ENCODE results near the gene MYH6. TPM values are rescaled to one million over a fixed set of nuclear protein-coding genes. Genes with fewer than 3 reads are reported as not detected.

MYH6 gene
- total RNA-seq, 2 donors from 2014 or later = 0.26 to 1.6 TPM

DNA sequence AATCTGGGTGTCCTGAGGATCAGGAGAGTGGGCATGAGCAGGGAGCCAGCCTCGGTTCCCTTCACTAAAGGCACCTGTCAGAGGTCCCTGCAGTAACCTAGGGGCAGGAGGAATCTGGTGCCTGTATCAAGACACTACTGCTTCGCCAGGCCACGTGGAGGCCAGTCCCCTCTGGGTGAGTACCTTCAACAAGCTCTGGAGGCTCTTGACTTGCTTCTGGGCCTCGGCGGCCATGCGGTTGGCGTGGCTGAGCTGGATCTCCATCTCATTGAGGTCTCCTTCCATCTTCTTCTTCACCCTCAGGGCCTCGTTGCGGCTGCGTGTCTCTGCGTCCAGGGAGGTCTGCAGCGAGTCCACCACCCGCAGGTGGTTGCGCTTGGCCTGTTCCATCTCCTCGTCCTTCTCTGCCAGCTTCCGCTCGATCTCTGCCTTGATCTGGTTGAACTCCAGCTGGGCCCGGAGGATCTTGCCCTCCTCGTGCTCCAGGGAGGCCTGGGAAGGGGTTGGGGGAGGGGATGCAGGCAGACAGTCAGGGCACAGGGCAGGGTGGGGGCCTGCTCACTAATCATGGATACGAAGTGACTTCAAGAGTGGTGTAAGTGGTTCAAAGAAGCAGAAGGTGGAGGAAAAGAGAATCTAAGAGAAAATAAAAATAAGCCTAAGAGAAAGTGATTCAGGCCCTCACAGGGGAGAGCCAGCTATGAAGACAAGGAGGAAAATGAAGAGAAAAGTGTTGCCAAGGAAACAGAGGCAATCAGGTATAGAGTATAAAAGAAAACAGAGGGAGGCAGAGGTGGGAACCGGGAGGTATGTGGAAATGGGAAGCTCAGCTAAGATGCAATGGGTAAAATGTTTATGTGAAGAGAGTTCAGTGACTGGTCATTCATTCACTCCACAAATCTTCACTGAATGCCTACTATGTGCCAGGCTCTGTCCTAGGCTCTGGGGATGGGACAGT is 8.0 kb upstream of the MYH6 start:
- ATAC-seq (peak; percentile 43), DNase-seq (peak in 3 of 4 donors; percentile 7 to 33 (median 16))
- WGBS, 2 donors = 40 to 47% methylated on average over 18 to 20 of the region's 21 CpGs

DNA sequence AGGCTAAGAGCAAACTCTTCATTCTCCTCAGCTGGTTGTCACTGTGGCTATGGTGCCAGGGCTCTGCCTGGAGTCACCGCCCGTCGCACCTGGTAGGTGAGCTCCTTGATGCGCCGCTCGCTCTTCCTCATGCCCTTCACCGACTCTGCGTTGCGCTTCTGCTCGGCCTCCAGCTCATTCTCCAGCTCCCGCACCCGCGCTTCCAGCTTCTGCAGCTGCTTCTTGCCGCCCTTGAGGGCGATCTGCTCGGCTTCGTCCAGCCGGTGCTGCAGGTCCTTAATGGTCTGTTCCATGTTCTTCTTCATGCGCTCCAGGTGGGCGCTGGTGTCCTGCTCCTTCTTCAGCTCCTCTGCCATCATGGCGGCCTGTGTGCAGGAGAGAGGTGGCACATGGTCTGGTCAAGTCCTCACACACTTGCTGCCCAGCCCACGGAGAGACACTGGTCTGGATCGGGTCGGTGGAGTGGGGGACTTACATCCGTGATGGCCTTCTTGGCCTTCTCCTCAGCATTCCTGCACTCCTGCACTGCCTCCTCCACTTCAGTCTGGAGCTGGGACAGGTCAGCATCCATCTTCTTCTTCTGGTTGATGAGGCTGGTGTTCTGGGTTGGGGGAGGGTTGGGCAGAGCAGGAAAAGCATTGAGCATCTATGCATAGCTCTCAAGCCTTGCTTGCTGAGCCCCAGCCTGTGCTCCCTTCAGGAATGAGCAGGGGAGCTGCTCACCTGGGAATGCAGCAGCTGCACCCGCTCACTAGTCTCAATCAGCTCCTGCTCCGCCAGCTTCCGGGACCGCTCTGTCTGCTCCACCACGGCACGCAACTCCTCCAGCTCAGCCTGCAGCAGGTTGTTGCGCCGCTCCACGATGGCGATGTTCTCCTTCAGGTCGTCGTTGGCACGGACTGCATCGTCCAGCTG is 7.1 kb upstream of the MYH6 start:
- Histone ChIP-seq H3K9me3 (no peaks in the 10 kb centered on the region), H3K4me1 (peaks cover 26% of the 10 kb centered on the region), H3K27ac (peak overlapping the region; percentile 2 to 54 (median 41)), H3K36me3 (replicated peaks in 1 of 2; ENCODE audit: insufficient read depth in 1 of 2, low read depth in 2 of 2) (no peaks in the 10 kb centered on the region), H3K27me3 (no peaks in the 10 kb centered on the region), H3K4me3 (peak overlapping the region; percentile 12 to 51)
- peak; percentile 95 for ATAC-seq
- peak; percentile 79 to 88 (median 84) for DNase-seq
- WGBS, 2 donors = 69 to 92% methylated on average over 22 to 39 of the region's 39 CpGs
- intact Hi-C loops (cut with DNase I) = no loop called here
- TF ChIP-seq, protein P1, sequence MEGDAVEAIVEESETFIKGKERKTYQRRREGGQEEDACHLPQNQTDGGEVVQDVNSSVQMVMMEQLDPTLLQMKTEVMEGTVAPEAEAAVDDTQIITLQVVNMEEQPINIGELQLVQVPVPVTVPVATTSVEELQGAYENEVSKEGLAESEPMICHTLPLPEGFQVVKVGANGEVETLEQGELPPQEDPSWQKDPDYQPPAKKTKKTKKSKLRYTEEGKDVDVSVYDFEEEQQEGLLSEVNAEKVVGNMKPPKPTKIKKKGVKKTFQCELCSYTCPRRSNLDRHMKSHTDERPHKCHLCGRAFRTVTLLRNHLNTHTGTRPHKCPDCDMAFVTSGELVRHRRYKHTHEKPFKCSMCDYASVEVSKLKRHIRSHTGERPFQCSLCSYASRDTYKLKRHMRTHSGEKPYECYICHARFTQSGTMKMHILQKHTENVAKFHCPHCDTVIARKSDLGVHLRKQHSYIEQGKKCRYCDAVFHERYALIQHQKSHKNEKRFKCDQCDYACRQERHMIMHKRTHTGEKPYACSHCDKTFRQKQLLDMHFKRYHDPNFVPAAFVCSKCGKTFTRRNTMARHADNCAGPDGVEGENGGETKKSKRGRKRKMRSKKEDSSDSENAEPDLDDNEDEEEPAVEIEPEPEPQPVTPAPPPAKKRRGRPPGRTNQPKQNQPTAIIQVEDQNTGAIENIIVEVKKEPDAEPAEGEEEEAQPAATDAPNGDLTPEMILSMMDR (IDR thresholded peaks at IDR 0.05) = no peak
- TF ChIP-seq POLR2A (IDR thresholded peaks at IDR 0.05) = peak; percentile 36 to 68 (median 62)

More for the DNA sequence above, 8.0 kb upstream of the MYH6 start:
- intact Hi-C loops (cut with DNase I) = no loop called here
- Histone ChIP-seq H3K4me1 (peaks cover 26% of the 10 kb centered on the region), H3K27ac (peak overlapping the region; percentile 2 to 54 (median 41)), H3K9me3 (no peaks in the 10 kb centered on the region), H3K4me3 (peak overlapping the region; percentile 12 to 51), H3K27me3 (no peaks in the 10 kb centered on the region), H3K36me3 (replicated peaks in 1 of 2; ENCODE audit: insufficient read depth in 1 of 2, low read depth in 2 of 2) (no peaks in the 10 kb centered on the region)
- TF ChIP-seq, protein P1 (IDR thresholded peaks at IDR 0.05) = no peak
- TF ChIP-seq POLR2A (IDR thresholded peaks at IDR 0.05) = peak in 1 of 3 donors; percentile 5

DNA sequence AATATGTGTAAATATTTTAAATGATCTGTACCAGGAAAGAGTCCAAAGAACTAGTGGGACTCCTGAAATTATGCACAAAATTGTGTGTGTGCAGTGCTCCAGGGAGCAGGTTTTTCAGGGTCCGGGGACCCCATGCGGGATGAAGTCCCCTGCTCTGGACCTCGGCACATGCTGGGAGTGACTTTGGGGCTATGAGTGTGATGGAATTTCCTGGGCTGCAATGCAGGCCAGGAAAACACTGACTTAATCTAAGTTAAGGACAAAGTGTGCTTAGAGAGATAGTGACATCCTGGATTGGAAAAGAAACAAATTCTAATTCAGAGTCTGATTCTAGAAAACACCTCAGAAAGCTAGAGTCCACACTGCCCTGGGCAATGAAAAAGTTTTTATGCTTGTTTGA is 6.2 kb upstream of the MYH6 start:
- Histone ChIP-seq H3K4me3 (no peak overlapping the region), H3K4me1 (peaks cover 26% of the 10 kb centered on the region), H3K27ac (no peak overlapping the region), H3K9me3 (no peaks in the 10 kb centered on the region), H3K36me3 (replicated peaks in 1 of 2; ENCODE audit: insufficient read depth in 1 of 2, low read depth in 2 of 2) (no peaks in the 10 kb centered on the region), H3K27me3 (no peaks in the 10 kb centered on the region)
- WGBS, 2 donors = 62 to 81% methylated on average over 3 of the region's 3 CpGs
- TF ChIP-seq, protein P1 (IDR thresholded peaks at IDR 0.05) = no peak
- no peak for TF ChIP-seq POLR2A (IDR thresholded peaks at IDR 0.05)
- DNase-seq (no peak), ATAC-seq (no peak)
- intact Hi-C loops (cut with DNase I) = no loop called here

DNA sequence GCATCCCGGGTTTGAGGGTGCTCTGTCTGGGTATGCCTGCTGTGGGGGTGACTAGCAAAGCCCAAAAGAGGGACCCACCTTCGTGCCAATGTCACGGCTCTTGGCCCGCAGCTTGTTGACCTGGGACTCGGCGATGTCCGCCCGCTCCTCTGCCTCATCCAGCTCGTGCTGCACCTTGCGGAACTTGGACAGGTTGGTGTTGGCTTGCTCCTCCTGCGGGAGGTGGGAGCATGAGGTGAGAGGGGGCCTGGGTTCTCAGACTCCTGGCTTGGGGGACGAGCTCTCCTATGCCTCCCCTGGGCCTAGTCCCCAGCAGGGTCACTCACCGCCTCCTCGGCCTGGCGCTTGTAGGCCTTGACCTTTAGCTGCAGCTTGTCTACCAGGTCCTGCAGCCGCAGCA is 5.6 kb upstream of the MYH6 start:
- DNase-seq = no peak
- peaks cover 26% of the 10 kb centered on the region for H3K4me1 ChIP-seq
- intact Hi-C loops (cut with DNase I) = no loop called here
- H3K27ac ChIP-seq = no peak overlapping the region
- no peaks in the 10 kb centered on the region for H3K9me3 ChIP-seq
- ATAC-seq = no peak
- TF ChIP-seq, protein P1 (IDR thresholded peaks at IDR 0.05) = no peak
- TF ChIP-seq POLR2A (IDR thresholded peaks at IDR 0.05) = no peak
- H3K27me3 ChIP-seq = no peaks in the 10 kb centered on the region
- H3K36me3 ChIP-seq (replicated peaks in 1 of 2; ENCODE audit: insufficient read depth in 1 of 2, low read depth in 2 of 2) = no peaks in the 10 kb centered on the region
- H3K4me3 ChIP-seq = no peak overlapping the region
- 78 to 89% methylated on average over 6 to 16 of the region's 16 CpGs for WGBS, 2 donors

All from body of pancreas (tissue), 4 donors.